Smooth muscle cell (in vitro differentiated cells): ENCODE data around the gene ALDH8A1. TPM values are rescaled to one million over a fixed set of nuclear protein-coding genes. Genes with fewer than 3 reads are reported as not detected.
"Not testable (repeated sequence)": the region's sequence is repeated elsewhere in the genome, so short reads cannot be mapped to it uniquely, and the experiment has no call there.

Source experiments
- DNase-seq: peaks from one replicate; lab custom pipeline; 2025; ENCODE audit not compliant: unreplicated experiment; lab: John Stamatoyannopoulos, UW
- H2AFZ ChIP-seq: fragments of 200-600 bp; sonication (generic); 2 replicates; pipeline ENCODE4 v1.6.0; 2016; ENCODE audit warnings: antibody characterized with exemption, low read depth, mild to moderate bottlenecking
- H3F3A ChIP-seq: fragments of 200-600 bp; sonication (generic); 2 replicates; pipeline ENCODE4 v1.6.0; 2017; ENCODE audit warnings: antibody characterized with exemption, low read depth
- H3K27ac ChIP-seq: fragments of 200-600 bp; sonication (generic); 2 replicates; pipeline ENCODE4 v1.5.1; 2016; ENCODE audit warnings: low read depth, mild to moderate bottlenecking
- H3K27me3 ChIP-seq: fragments of 200-600 bp; sonication (generic); 2 replicates; pipeline ENCODE4 v1.6.1; 2016; ENCODE audit warnings: low read depth, mild to moderate bottlenecking
- H3K36me3 ChIP-seq: fragments of 200-600 bp; sonication (generic); 2 replicates; pipeline ENCODE4 v1.5.1; 2016; ENCODE audit warnings: low read depth
- H3K4me1 ChIP-seq: fragments of 200-600 bp; sonication (generic); 2 replicates; pipeline ENCODE4 v1.5.1; 2016; ENCODE audit warnings: low read depth
- H3K4me2 ChIP-seq: fragments of 200-600 bp; sonication (generic); 2 replicates; pipeline ENCODE4 v1.6.0; 2016; ENCODE audit warnings: mild to moderate bottlenecking
- H3K4me3 ChIP-seq: fragments of 200-600 bp; sonication (generic); 2 replicates; pipeline ENCODE4 v1.5.1; 2016; ENCODE audit warnings: mild to moderate bottlenecking
- H3K79me2 ChIP-seq: fragments of 200-600 bp; sonication (generic); 2 replicates; pipeline ENCODE4 v1.6.0; 2016; ENCODE audit warnings: low read depth, mild to moderate bottlenecking
- H3K9ac ChIP-seq: fragments of 200-600 bp; sonication (generic); 2 replicates; pipeline ENCODE4 v1.6.0; 2016; ENCODE audit warnings: low read depth
- H3K9me3 ChIP-seq: fragments of 200-600 bp; sonication (generic); replicated peaks from 2 replicates; pipeline ENCODE4 v1.5.1; 2016; ENCODE audit warnings: low read depth
- H4K20me1 ChIP-seq: fragments of 200-600 bp; sonication (generic); 2 replicates; pipeline ENCODE4 v1.6.0; 2016; ENCODE audit warnings: low read depth
- CTCF ChIP-seq: fragments of 200-600 bp; sonication (generic); IDR thresholded peaks from 2 replicates; pipeline ENCODE4 v1.5.1; 2017; ENCODE audit warnings: borderline replicate concordance, mild to moderate bottlenecking, antibody characterized with exemption; ENCODE audit not compliant: insufficient read depth, poor library complexity, severe bottlenecking
- WGBS: methylation state at CpG from one replicate; pipeline ENCODE4 v1.1.7; 2016; ENCODE audit warnings: low lambda C conversion rate; 5-methylcytosine and 5-hydroxymethylcytosine counted together
- polyA plus RNA-seq: library from polyadenylated mRNA; unstranded; fragments of >200 nt; fragmentation: Nextera tagmentation; extraction: Ambion mirVana; gene quantifications from 2 replicates; pipeline ENCODE4 v1.2.1, GENCODE V29; 2016
- total RNA-seq: library from RNA; depleted of rRNA; stranded (reverse); fragments of >200 nt; gene quantifications from 2 replicates; pipeline ENCODE4 v1.2.3, GENCODE V29; 2014

The ALDH8A1 gene
- total and polyA plus RNA-seq, 2 experiments from 2014 or later: 0.64 to 11.2 TPM

DNA sequence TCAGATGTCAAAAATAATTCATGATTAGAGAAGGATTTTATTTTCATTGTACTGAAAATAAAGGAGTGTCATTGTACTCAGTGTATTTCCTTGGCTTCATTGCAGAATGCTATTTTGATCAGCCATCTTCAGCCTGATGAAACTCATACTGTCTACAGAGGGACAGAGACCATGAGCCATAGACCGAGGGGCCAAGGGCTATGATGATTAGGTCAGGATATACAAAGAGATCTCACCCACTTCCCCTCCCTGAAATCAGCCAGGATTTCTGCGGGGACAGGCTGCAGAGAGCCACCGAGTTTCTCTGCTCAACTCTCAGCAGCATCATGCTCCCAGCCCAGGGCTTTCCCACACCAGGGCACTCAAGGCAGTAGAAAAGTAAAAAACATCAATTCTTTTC is 47.0 kb downstream of the ALDH8A1 start:
- Histone ChIP-seq H3K9me3 (no peaks in the 10 kb centered on the region), H2AFZ (no peak overlapping the region), H3K36me3 (no peaks in the 10 kb centered on the region), H3K9ac (no peak overlapping the region), H3K27me3 (no peaks in the 10 kb centered on the region), H3K4me3 (no peak overlapping the region), H4K20me1 (no peaks in the 10 kb centered on the region), H3K27ac (no peak overlapping the region), H3F3A (no peaks in the 10 kb centered on the region), H3K79me2 (no peaks in the 10 kb centered on the region), H3K4me2 (no peak overlapping the region), H3K4me1 (no peaks in the 10 kb centered on the region)
- WGBS: 64% methylated on average over 3 of the region's 3 CpGs
- no peak for TF ChIP-seq CTCF
- DNase-seq: no peak

DNA sequence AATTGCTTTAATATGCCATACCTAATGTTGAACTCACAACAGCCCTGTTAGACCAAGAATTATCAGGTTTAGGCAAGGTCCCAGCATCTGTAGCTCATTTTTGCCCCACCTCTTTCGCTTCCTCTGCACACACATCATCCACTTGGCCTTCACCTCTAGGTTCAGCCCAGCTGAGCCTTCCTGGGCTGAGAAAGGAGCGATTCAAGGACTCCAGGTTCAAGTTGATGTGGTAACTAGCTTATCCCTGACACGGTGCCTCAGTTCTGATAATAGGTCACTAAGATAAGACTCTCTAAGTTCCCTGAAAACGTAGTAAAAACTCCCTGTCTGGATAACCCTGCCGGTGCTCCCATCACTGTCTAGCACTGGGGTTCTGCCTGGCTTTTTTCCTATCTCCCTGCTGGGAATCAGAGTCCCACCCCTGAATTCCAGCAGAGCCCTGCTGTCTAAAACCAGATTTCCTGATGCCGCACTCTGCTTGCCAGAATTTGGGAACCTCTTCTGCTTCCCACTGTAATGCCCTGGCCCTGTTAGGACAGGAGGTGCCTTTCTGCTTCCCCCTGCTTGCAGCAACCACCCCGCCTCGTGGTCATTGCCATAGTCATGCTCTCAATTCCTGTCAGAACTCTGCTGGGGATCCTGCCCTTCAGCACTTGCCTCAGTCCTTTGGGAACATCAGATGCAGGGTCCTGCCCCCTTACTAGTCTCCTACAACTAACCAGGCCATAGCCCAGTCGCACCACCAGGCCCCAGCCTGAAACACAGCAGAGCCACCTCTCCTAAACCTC is 47.6 kb downstream of the ALDH8A1 start:
- H3K79me2 ChIP-seq: no peaks in the 10 kb centered on the region
- no peak overlapping the region for H3K27ac ChIP-seq
- H2AFZ ChIP-seq: no peak overlapping the region
- H3K4me1 ChIP-seq: no peaks in the 10 kb centered on the region
- H3F3A ChIP-seq: no peaks in the 10 kb centered on the region
- H4K20me1 ChIP-seq: no peaks in the 10 kb centered on the region
- no peaks in the 10 kb centered on the region for H3K36me3 ChIP-seq
- H3K9ac ChIP-seq: no peak overlapping the region
- no peak overlapping the region for H3K4me2 ChIP-seq
- 74% methylated on average over 9 of the region's 9 CpGs for WGBS
- no peak for DNase-seq
- no peaks in the 10 kb centered on the region for H3K9me3 ChIP-seq
- no peak overlapping the region for H3K4me3 ChIP-seq
- TF ChIP-seq CTCF: no peak
- no peaks in the 10 kb centered on the region for H3K27me3 ChIP-seq

- 95% methylated on average over 4 of the region's 4 CpGs for WGBS
- H3K9ac ChIP-seq: no peak overlapping the region
- no peak for TF ChIP-seq CTCF
- H3K36me3 ChIP-seq: no peaks in the 10 kb centered on the region
- no peaks in the 10 kb centered on the region for H3K79me2 ChIP-seq
- no peaks in the 10 kb centered on the region for H3K27me3 ChIP-seq
- no peaks in the 10 kb centered on the region for H3K9me3 ChIP-seq
- no peak overlapping the region for H2AFZ ChIP-seq
- H4K20me1 ChIP-seq: no peaks in the 10 kb centered on the region
- DNase-seq: no peak
- H3K4me3 ChIP-seq: no peak overlapping the region
- H3K27ac ChIP-seq: no peak overlapping the region
- H3F3A ChIP-seq: no peaks in the 10 kb centered on the region
- H3K4me1 ChIP-seq: no peaks in the 10 kb centered on the region
- H3K4me2 ChIP-seq: no peak overlapping the region
Measured at GRCh38 chr6:134898575-134898974, 51.3 kb downstream of the ALDH8A1 start.

GRCh38 chr6:134898166-134898565 is 51.7 kb downstream of the ALDH8A1 start:
- not testable (repeated sequence) for H3K79me2 ChIP-seq, H4K20me1 ChIP-seq, H3K4me1 ChIP-seq, DNase-seq, H3K9me3 ChIP-seq, H3K4me3 ChIP-seq, H3K36me3 ChIP-seq, H2AFZ ChIP-seq, H3K27me3 ChIP-seq, H3K4me2 ChIP-seq, H3F3A ChIP-seq, H3K27ac ChIP-seq, H3K9ac ChIP-seq
- 85% methylated on average over 5 of the region's 5 CpGs for WGBS
